CD8-positive, alpha-beta memory T cell (primary cell): ENCODE data around the gene OPCML. TPM values are rescaled to one million over a fixed set of nuclear protein-coding genes. Genes with fewer than 3 reads are reported as not detected.

Source experiments
- CTCF ChIA-PET: fragments of 350-600 bp; sonication (Branson Sonifier 250); formaldehyde crosslinking; loops from one replicate; lab custom pipeline; 2021; ENCODE audit warnings: antibody characterized with exemption; lab: Charles Lee
- POLR2A ChIA-PET: fragments of 350-600 bp; sonication (Branson Sonifier 250); formaldehyde crosslinking; loops from one replicate; lab custom pipeline; 2021; ENCODE audit warnings: antibody characterized with exemption; lab: Charles Lee
- DNase-seq, 5 donors: peaks; one replicate each; pipeline versions ENCODE4 v3.0.0 to v3.0.0-alpha.2; 2020 to 2022; ENCODE audit warnings: mixed read lengths in 1 of 5
- H3K27ac ChIP-seq: one replicate; pipeline ENCODE4 v1.7.0; 2013; ENCODE audit warnings: low read depth, mild to moderate bottlenecking, low read length, moderate library complexity
- H3K27me3 ChIP-seq: 2 replicates; pipeline ENCODE4 v1.7.0; 2013; ENCODE audit warnings: low read length, mild to moderate bottlenecking; ENCODE audit not compliant: insufficient read depth, poor library complexity, severe bottlenecking
- H3K36me3 ChIP-seq: 2 replicates; pipeline ENCODE4 v1.7.0; 2013; ENCODE audit warnings: mild to moderate bottlenecking, low read length, moderate library complexity; ENCODE audit not compliant: insufficient read depth
- H3K4me1 ChIP-seq: 2 replicates; pipeline ENCODE4 v1.7.0; 2013; ENCODE audit warnings: mild to moderate bottlenecking, low read length, moderate library complexity; ENCODE audit not compliant: insufficient read depth
- H3K4me3 ChIP-seq: 2 replicates; pipeline ENCODE4 v1.7.0; 2013; ENCODE audit warnings: mild to moderate bottlenecking, low read length
- H3K9me3 ChIP-seq: 2 replicates; pipeline ENCODE4 v1.7.0; 2013; ENCODE audit warnings: mild to moderate bottlenecking, low read length
- H3K27ac Mint-ChIP-seq, 8 donors: one replicate each; pipeline ENCODE4 v1.8.0; 2020 to 2021; ENCODE audit warnings: mixed read lengths in 8 of 8, mild to moderate bottlenecking in 6 of 8, inconsistent platforms in 3 of 8, moderate library complexity in 3 of 8
- H3K27me3 Mint-ChIP-seq, 2 donors: one replicate each; pipeline ENCODE4 v1.8.0; 2020 to 2021; ENCODE audit warnings: mixed read lengths in 2 of 2, mild to moderate bottlenecking in 1 of 2, moderate library complexity in 1 of 2
- H3K36me3 Mint-ChIP-seq, 3 donors: one replicate each; pipeline ENCODE4 v1.8.0; 2020 to 2021; ENCODE audit warnings: mixed read lengths in 3 of 3, inconsistent platforms in 1 of 3, mild to moderate bottlenecking in 1 of 3
- H3K4me1 Mint-ChIP-seq, 3 donors: one replicate each; pipeline ENCODE4 v1.8.0; 2020 to 2021; ENCODE audit warnings: mixed read lengths in 3 of 3, inconsistent platforms in 1 of 3, mild to moderate bottlenecking in 1 of 3
- H3K4me3 Mint-ChIP-seq, 7 donors: one replicate each; pipeline ENCODE4 v1.8.0; 2020 to 2021; ENCODE audit warnings: mixed read lengths in 7 of 7, mild to moderate bottlenecking in 6 of 7, moderate library complexity in 4 of 7, inconsistent platforms in 2 of 7
- H3K9me3 Mint-ChIP-seq, 5 donors: one replicate each; pipeline ENCODE4 v1.8.0; 2020 to 2022; ENCODE audit warnings: mixed read lengths in 5 of 5, mild to moderate bottlenecking in 3 of 5, moderate library complexity in 2 of 5, inconsistent platforms in 1 of 5
- polyA plus RNA-seq: library from polyadenylated mRNA; unstranded; fragments of 300-500 nt; fragmentation: Illumina TruSeq; gene quantifications from one replicate; pipeline ENCODE4 v1.2.3, GENCODE V29; 2021
- total RNA-seq, 2 experiments: library from RNA; stranded (reverse); gene quantifications; one replicate each; pipeline ENCODE4 v1.2.3, GENCODE V29; 2021

Gene OPCML
- total and polyA plus RNA-seq, 3 experiments from 2014 or later = not detected

- H3K27ac Mint-ChIP-seq = no peak overlapping the region
- Histone ChIP-seq H3K9me3 (no peaks in the 10 kb centered on the region), H3K27ac (no peak overlapping the region), H3K4me1 (no peaks in the 10 kb centered on the region), H3K36me3 (no peaks in the 10 kb centered on the region), H3K27me3 (no peaks in the 10 kb centered on the region), H3K4me3 (no peak overlapping the region)
- H3K27me3 Mint-ChIP-seq = peaks cover 0 to 2% of the 10 kb centered on the region in 2 donors
- ChIA-PET CTCF (no interaction called here), POLR2A (no interaction called here)
- H3K36me3 Mint-ChIP-seq = peaks cover 0 to 3% (median 0%) of the 10 kb centered on the region in 3 donors
- H3K4me1 Mint-ChIP-seq = no peaks in the 10 kb centered on the region
- no peak overlapping the region for H3K4me3 Mint-ChIP-seq
- DNase-seq = no peak
- peaks cover 0 to 2% (median 0%) of the 10 kb centered on the region in 5 donors for H3K9me3 Mint-ChIP-seq
These were observed 352.1 kb downstream of the OPCML start for GRCh38 chr11:133180201-133180600.

- no peaks in the 10 kb centered on the region for H3K4me1 Mint-ChIP-seq
- H3K9me3 Mint-ChIP-seq = peaks cover 0 to 5% (median 2%) of the 10 kb centered on the region in 5 donors
- no peaks in the 10 kb centered on the region for H3K4me1 ChIP-seq
- H3K27ac Mint-ChIP-seq = no peak overlapping the region
- H3K4me3 Mint-ChIP-seq = no peak overlapping the region
- no peaks in the 10 kb centered on the region for H3K9me3 ChIP-seq
- ChIA-PET POLR2A (no interaction called here), CTCF (no interaction called here)
- H3K36me3 ChIP-seq = no peaks in the 10 kb centered on the region
- peaks cover 0 to 2% of the 10 kb centered on the region in 2 donors for H3K27me3 Mint-ChIP-seq
- DNase-seq = no peak
- H3K4me3 ChIP-seq = no peak overlapping the region
- no peaks in the 10 kb centered on the region for H3K27me3 ChIP-seq
- peaks cover 0 to under 1% (median 0%) of the 10 kb centered on the region in 3 donors for H3K36me3 Mint-ChIP-seq
- no peak overlapping the region for H3K27ac ChIP-seq
These were observed 355.6 kb downstream of the OPCML start for GRCh38 chr11:133176748-133177147.

DNA sequence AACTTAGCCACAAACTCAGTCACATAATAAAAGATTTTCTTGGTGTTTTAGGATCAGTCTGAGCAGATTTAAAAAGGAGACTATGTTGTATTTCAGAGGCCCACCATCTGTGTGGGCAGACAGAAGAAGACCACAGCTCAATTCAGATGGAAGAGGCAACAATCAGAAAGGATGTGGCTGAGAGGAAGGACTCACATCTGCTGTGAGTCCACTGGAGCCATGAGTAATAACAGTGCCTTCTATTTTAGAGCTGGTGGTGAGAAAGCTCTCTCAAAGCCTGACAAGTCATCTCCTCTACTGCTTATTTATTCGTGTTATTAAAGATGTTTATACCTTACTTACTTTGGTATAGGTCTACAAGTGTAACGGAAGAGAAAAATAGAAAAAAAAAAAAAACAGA is 357.2 kb downstream of the OPCML start:
- no peaks in the 10 kb centered on the region for H3K36me3 Mint-ChIP-seq
- H3K27me3 ChIP-seq = no peaks in the 10 kb centered on the region
- no peaks in the 10 kb centered on the region for H3K36me3 ChIP-seq
- H3K27ac Mint-ChIP-seq = no peak overlapping the region
- peaks cover 0 to 2% of the 10 kb centered on the region in 2 donors for H3K27me3 Mint-ChIP-seq
- H3K4me3 ChIP-seq = no peak overlapping the region
- no peak overlapping the region for H3K4me3 Mint-ChIP-seq
- H3K27ac ChIP-seq = no peak overlapping the region
- no peak for DNase-seq
- peaks cover 0 to 5% (median 2%) of the 10 kb centered on the region in 5 donors for H3K9me3 Mint-ChIP-seq
- H3K4me1 Mint-ChIP-seq = no peaks in the 10 kb centered on the region
- POLR2A ChIA-PET = no interaction called here
- no peaks in the 10 kb centered on the region for H3K9me3 ChIP-seq
- CTCF ChIA-PET = no interaction called here
- no peaks in the 10 kb centered on the region for H3K4me1 ChIP-seq

DNA sequence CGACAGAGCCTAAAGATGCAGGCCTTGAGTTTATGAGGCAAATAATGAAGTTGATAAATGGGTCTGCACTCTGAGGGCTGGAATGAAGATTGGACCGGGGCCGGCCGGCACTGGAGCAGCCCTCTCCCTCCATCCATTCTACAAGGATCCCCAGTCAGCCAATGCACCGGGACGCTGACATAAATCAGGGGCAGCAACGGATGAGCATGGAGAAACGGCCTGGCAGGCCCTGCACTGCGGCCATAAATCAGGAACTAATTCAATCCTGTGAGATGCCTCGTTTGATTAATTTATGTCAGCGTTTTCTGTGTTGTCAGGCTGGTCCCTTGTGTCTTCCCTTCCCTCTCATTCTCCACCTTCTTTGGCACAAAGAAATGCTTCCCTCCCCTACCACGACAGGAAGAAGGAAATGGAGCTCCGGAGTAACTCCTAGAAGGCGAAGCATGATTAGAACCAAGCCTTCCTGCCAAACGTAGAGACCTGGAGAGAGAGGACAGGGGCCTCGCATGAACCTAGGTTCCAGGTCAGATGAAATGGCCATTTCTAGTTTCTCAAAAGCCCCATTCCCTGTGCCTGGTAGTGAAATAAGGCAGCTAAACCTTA is 358.4 kb downstream of the OPCML start:
- no peaks in the 10 kb centered on the region for H3K4me1 ChIP-seq
- DNase-seq = no peak
- Mint-ChIP-seq H3K27me3 (peaks cover 0 to 2% of the 10 kb centered on the region in 2 donors), H3K36me3 (no peaks in the 10 kb centered on the region), H3K27ac (no peak overlapping the region), H3K4me1 (no peaks in the 10 kb centered on the region), H3K4me3 (no peak overlapping the region), H3K9me3 (peaks cover 0 to 5% (median 2%) of the 10 kb centered on the region in 5 donors)
- no peaks in the 10 kb centered on the region for H3K36me3 ChIP-seq
- no peaks in the 10 kb centered on the region for H3K27me3 ChIP-seq
- H3K27ac ChIP-seq = no peak overlapping the region
- CTCF ChIA-PET = no interaction called here
- no peaks in the 10 kb centered on the region for H3K9me3 ChIP-seq
- no peak overlapping the region for H3K4me3 ChIP-seq
- POLR2A ChIA-PET = no interaction called here

DNA sequence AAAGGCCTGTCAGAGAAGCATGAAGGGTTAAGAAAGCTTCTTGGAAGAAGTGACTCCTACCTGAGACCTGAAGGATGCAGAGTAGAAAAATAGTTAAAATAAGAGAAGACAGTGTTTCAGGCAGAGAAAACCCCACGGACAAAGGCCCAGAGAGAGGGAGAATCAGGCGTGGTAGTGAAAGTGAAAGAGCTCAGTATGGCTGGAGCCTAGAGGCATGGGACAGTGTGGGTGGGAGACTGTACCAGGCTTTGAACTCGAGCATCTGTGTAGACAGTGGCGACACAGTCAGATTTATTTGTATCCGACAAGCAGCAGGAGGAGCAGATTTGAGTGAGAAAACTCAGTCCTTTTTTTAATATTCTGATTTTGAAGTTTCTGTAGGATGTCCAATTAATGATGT is 360.0 kb downstream of the OPCML start:
- H3K36me3 Mint-ChIP-seq = no peaks in the 10 kb centered on the region

DNA sequence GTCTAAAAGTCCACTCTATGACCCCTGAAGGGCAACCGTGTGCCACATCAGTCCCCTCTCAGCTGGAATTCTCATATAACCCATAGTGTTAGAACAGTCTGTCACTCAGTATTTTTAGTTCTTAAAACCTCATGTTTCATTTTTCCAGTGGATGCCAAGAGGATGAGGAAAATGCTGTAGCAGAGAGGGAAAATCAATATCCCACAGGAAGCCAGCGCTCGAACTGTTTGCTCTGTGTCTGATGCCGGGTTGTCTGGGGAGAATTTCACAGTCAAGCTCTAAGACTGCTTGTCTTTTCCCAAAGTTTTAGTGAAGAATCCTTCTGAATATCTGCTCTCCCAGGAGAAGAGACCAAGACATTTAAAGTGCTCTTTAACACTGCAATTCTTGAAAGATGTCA is 360.9 kb downstream of the OPCML start:
- no peaks in the 10 kb centered on the region for H3K4me1 Mint-ChIP-seq
- peaks cover 0 to 8% (median 5%) of the 10 kb centered on the region in 5 donors for H3K9me3 Mint-ChIP-seq
- no peaks in the 10 kb centered on the region for H3K36me3 ChIP-seq
- CTCF ChIA-PET = no interaction called here
- H3K27ac Mint-ChIP-seq = no peak overlapping the region
- no peak overlapping the region for H3K4me3 ChIP-seq
- no peaks in the 10 kb centered on the region for H3K4me1 ChIP-seq
- peaks cover 0 to 2% of the 10 kb centered on the region in 2 donors for H3K27me3 Mint-ChIP-seq
- POLR2A ChIA-PET = no interaction called here
- no peak overlapping the region for H3K27ac ChIP-seq
- no peak for DNase-seq
- H3K9me3 ChIP-seq = no peaks in the 10 kb centered on the region
- H3K27me3 ChIP-seq = no peaks in the 10 kb centered on the region
- no peak overlapping the region for H3K4me3 Mint-ChIP-seq
- no peaks in the 10 kb centered on the region for H3K36me3 Mint-ChIP-seq

More for the DNA sequence above, 360.0 kb downstream of the OPCML start:
- ChIA-PET CTCF (no interaction called here), POLR2A (no interaction called here)
- Histone ChIP-seq H3K36me3 (no peaks in the 10 kb centered on the region), H3K4me1 (no peaks in the 10 kb centered on the region), H3K27ac (no peak overlapping the region), H3K9me3 (no peaks in the 10 kb centered on the region), H3K27me3 (no peaks in the 10 kb centered on the region), H3K4me3 (no peak overlapping the region)
- no peak overlapping the region for H3K27ac Mint-ChIP-seq
- DNase-seq = no peak
- H3K4me3 Mint-ChIP-seq = no peak overlapping the region
- peaks cover 0 to 2% of the 10 kb centered on the region in 2 donors for H3K27me3 Mint-ChIP-seq
- no peaks in the 10 kb centered on the region for H3K4me1 Mint-ChIP-seq
- peaks cover 0 to 8% (median 5%) of the 10 kb centered on the region in 5 donors for H3K9me3 Mint-ChIP-seq

GRCh38 chr11:133168016-133168415 is 364.3 kb downstream of the OPCML start:
- DNase-seq = no peak
- Histone ChIP-seq H3K4me1 (no peaks in the 10 kb centered on the region), H3K9me3 (no peaks in the 10 kb centered on the region), H3K27me3 (no peaks in the 10 kb centered on the region), H3K36me3 (no peaks in the 10 kb centered on the region), H3K4me3 (no peak overlapping the region), H3K27ac (no peak overlapping the region)
- no peak overlapping the region for H3K27ac Mint-ChIP-seq
- no peak overlapping the region for H3K4me3 Mint-ChIP-seq
- H3K9me3 Mint-ChIP-seq = peaks cover 0 to 5% (median 0%) of the 10 kb centered on the region in 5 donors
- H3K27me3 Mint-ChIP-seq = peaks cover 0 to 2% of the 10 kb centered on the region in 2 donors
- no peaks in the 10 kb centered on the region for H3K4me1 Mint-ChIP-seq
- POLR2A ChIA-PET = no interaction called here
- CTCF ChIA-PET = no interaction called here
- H3K36me3 Mint-ChIP-seq = no peaks in the 10 kb centered on the region

- no peaks in the 10 kb centered on the region for H3K9me3 ChIP-seq
- no peak for DNase-seq
- ChIA-PET POLR2A (no interaction called here), CTCF (no interaction called here)
- H3K27ac Mint-ChIP-seq = no peak overlapping the region
- H3K27me3 Mint-ChIP-seq = peaks cover 0 to 2% of the 10 kb centered on the region in 2 donors
- H3K36me3 ChIP-seq = no peaks in the 10 kb centered on the region
- H3K9me3 Mint-ChIP-seq = peaks cover 0 to 5% (median 0%) of the 10 kb centered on the region in 5 donors
- no peak overlapping the region for H3K4me3 ChIP-seq
- no peaks in the 10 kb centered on the region for H3K4me1 Mint-ChIP-seq
- no peak overlapping the region for H3K27ac ChIP-seq
- H3K4me1 ChIP-seq = no peaks in the 10 kb centered on the region
- H3K36me3 Mint-ChIP-seq = no peaks in the 10 kb centered on the region
- no peak overlapping the region for H3K4me3 Mint-ChIP-seq
- no peaks in the 10 kb centered on the region for H3K27me3 ChIP-seq
These were observed 365.6 kb downstream of the OPCML start for GRCh38 chr11:133166662-133167061.
